Stimulated activated CD8-positive, alpha-beta memory T cell treated with anti-CD3 and anti-CD28 coated beads, Interleukin-12 subunit alpha, Interleukin-12 subunit beta, amount 100 ng/mL, for 1 hour (primary cell): ENCODE data around the gene RPL37.
"Not testable (repeated sequence)": the region's sequence is repeated elsewhere in the genome, so short reads cannot be mapped to it uniquely, and the experiment has no call there.

Experiments
- DNase-seq: peaks from one replicate; pipeline ENCODE4 v3.0.0-alpha.2; 2020; ENCODE audit warnings: low read depth

The RPL37 gene

DNA sequence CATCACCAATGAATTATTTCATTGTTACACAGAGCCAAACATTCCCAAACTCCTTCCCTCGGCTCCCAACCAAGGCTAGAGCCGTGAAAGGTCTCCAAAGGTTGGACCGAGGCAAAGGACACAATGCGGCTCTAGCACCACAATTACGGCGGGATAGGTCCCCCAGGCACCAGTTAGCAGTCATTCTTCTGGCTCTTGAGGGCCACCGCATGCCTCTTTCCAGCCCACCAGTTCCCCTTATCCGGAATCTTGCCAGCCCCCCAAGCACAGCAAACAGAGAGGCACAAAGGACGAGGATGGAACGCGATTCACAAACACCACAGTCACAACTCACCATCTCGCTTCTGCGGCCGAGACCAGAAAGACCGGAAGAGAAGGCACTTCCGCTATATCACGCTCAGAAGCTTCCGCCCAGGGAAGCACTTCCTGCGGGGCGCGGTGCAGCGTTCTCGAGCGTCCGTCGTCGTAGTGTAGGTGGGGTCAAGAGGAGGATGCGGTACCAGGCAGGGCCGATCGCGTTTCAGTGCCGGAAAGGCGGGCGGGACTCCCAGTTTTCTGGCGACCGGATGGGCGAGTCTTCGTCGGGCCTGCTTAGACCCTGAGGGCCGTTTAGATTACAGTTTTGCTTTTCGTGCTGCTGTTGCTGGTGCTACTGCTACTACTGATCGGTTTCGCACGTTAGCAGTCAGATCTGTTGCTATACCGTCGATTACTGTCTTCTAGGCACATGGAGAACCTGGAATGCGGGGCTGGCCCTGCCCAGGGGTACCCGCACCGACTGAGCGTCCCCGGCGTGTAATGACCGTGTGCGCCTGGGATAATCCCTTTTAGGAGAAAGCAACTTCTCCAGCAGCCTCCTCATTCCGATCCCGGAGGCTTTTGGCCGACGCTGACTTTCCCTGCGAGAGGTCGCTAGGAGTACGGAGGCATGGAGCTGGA is at the start of gene RPL37:
TSS of gene RPL37 (minus strand) at position 374 of the 939 bp plus-strand sequence. CDS start at position 337, 37 bp downstream.
- peak; percentile 85 for DNase-seq

DNA sequence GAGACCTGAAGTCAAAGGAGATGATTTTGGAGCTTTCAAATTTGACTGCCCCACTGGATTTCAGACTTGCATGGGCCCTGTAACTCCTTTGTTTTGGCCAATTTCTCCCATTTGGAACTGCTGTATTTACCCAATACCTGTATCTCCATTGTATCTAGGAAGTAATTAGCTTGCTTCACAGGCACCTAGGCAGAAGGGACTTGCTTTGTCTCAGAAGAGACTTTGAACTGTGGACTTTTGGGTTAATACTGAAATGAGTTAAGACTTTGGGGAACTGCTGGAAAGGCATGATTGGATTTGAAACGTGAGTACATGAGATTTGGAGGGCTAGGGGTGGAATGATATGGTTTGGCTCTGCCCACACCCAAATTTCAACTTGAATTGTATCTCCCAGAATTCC is 48.0 kb upstream of the RPL37 start:
- not testable (repeated sequence) for DNase-seq

DNA sequence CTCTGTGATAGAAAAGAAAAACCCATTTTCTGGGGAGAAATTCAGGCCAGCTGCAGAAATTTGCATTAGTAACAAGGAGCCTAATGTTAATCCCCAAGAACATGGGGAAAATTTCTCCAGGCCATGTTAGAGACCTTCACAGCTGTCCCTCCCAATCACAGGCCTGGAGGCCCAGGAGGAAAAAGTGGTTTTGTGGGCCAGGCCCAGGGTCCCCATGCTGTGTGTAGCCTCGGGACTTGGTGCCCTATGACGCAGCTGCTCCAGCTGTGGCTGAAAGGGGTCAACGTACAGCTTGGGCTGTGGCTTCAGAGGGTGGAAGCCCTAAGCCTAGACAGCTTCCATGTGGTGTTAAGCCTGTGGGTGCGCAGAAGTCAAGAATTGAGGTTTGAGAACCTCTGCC is 47.3 kb upstream of the RPL37 start:
- DNase-seq, result no peak

DNA sequence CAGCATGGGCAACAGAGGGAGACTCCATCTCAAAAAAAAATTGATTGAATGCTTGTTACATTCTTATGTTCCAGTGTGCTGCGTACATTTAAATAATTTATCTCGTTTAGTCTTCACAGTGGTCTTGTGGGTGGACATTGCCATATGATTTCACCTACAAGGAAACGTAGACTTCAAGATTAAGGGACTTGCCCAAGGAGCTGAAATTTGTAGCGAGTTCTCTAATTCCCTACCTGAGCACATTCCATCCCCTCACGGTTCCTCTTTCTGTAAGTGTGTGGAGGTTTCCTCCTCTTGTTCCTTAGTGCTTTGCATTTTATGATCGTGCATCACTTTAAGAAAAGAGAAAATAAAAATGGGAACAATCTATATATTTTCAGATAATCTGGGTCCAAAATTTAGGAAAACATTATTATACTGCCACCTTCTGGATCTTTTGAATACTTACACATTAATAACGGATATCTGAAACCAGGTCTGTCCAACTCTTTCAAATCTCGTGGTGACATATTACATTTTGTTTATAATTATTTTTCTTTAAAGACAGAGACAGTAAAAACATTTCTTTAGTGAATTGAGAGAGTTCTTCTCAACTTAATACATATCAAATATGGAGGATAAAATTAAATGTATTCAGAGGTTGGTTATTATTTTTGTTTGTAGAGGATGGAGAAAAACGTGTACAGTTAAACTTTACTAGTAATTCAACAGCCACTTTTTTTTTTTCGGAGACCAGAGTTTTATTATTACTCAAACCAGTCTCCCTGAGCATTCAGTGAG is 44.3 kb upstream of the RPL37 start:
- DNase-seq, result no peak

DNA sequence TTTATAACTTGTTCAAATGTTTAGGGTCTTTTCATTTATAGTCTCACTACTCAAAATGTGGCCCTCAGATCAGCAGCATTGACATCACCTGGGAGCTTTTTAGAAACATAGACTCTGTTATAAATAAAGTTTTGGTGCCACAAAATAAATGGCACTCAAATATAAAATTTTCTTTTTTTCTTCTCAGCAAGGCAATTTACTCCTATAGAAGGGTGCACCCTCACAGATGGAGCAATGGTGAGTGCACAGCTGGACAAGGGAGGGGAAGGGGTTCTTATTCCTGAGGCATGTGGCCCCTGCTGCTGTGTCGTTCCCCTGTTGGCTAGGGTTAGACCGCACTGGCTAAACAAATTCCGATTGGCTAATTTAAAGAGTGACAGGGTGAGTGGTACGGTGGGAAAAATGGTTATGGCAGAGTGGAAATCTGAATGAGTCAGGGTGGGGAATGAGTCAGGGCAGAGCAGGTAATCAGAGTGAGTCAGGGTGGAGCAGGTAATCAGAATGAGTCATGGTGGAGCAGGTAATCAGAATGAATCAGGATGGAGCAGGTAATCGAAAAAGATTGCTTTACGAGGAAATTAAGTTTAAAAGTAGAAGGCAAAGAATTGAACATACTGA is 42.5 kb upstream of the RPL37 start:
- DNase-seq, result no peak

DNA sequence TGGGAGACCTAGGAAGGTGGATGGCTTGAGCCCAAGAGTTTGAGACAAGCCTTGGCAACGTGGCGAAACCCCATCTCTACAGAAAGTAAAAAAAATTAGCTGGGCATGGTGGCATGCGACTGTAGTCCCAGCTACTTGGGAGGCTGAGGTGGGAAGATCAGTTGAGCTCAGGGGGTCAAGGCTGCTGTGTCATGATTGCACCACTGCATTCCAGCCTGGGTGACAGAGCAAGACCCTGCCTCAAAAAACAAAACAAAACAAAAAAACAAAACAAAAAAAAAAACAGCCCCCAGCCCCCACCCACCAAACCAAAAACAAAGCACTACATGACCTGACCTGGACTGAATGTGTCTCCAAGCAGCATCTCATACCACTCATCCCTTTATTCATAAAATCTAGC is 40.9 kb upstream of the RPL37 start:
- no peak for DNase-seq

DNA sequence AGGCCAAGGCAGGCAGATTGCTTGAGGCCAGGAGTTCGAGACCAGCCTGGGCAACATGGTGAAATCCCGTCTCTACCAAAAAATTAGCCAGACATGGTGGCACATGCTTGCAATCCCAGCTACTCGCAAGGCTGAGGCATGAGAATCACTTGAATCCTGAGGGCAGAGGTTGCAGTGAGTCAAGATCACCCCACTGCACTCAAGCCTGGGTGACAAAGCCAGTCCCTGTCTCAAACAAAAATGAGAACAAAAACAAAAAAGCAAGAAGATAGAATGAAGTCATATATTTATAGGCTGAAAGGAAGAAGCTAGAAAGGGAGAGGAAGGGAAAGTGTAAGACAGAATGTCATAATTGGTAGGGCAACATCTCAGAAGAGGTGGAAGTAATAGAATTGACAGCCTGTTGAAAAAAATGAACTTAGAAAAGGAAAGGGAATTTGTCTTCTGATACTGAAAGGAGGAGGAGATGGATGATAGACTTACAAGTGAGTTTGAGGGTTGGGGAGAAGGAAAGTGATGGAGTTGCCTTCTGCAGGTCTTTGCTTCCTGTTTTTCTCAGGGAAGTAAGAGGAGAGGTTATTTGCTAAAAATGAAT is 38.4 kb upstream of the RPL37 start:
- DNase-seq, result no peak

DNA sequence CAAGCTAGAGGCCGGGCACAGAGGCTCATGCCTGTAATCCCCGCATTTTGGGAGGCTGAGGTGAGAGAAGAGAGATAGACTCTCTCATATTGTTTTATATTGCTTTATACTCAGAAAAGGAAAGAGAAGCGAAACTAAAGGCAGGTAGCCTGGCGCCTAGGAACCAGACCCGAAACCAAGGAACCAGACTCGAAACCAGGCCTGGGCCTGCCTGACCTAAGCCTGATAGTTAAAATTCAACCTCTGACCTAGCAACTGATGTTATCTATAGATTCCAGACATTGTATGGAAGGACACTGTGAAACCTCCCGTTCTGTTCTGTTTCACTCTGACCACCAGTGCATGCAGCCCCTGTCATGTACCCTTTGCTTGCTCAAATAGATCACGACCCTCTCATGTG is 37.2 kb upstream of the RPL37 start:
- DNase-seq, result not testable (repeated sequence)

DNA sequence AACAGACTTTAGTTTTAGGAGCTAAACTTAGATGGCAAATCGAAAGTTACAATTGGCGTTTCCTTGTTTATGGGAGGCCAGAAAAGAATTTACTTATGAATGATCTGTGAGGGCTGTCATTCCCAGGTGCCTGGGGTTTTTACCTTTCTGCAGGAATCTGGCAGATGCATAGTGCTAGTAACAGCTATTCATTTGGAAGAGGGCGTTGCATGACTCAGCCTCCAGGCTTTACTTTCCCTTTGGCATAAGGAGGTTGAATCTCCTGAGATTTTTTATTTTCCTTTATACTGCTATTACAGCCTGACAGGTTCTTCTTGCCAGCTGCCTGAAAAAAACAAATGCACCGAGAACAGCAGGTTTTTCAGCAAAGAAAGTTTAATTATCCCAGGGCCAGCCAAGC is 36.2 kb upstream of the RPL37 start:
- no peak for DNase-seq

DNA sequence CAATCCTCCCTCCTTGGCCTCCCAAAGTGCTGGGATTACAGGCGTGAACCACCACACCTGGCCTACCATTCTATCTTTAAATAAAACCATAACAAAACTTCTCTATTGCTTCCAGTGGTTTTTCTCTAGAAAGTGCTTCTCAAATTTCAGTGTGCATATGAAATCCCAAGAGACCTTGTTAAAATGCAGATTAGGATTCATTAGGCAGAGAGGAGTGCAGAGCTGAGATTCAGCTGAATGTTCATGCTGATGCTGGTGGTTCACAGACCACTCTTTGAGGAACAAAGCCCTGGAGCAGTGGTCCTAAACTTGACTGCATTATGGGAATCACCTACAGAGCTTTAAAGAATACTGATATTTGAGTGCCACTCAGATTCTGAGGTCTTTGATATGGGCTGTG is 34.4 kb upstream of the RPL37 start:
- no peak for DNase-seq

DNA sequence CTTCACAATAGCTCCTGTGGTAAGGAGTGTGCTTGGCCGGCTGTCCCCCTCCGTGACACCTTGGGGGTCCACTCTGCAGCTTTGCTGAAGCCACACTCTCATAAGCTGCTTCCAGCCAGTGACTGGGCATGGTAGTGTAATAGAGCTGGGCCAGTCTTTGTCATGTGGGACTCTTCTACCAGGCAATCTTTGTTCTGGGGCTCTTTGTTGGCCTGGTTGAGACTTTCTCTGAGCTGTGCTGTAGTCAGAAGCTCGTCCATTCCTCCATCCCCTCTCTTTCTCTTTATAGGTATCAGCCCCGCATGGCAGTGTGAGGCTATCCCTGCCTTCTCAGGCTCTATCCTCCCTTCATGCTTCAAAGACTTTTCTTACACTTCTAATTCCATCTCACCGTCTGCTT is 31.8 kb upstream of the RPL37 start:
- no peak for DNase-seq

DNA sequence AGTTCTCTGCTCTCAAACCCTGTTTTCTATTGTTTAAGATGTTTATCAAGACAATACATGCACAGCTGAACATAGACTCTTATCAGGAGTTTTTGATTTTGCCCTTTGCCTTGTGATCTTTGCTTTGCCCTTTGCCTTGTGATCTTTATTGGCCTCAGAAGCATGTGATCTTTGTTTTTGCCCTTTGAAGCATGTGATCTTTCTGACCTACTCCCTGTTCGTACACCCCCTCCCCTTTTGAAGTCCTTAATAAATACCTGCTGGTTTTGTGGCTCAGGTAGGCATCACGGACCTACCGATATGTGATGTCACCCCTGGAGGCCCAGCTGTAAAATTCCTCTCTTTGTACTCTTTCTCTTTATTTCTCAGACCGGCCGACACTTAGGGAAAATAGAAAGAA is 30.0 kb upstream of the RPL37 start:
- DNase-seq, result not testable (repeated sequence)

DNA sequence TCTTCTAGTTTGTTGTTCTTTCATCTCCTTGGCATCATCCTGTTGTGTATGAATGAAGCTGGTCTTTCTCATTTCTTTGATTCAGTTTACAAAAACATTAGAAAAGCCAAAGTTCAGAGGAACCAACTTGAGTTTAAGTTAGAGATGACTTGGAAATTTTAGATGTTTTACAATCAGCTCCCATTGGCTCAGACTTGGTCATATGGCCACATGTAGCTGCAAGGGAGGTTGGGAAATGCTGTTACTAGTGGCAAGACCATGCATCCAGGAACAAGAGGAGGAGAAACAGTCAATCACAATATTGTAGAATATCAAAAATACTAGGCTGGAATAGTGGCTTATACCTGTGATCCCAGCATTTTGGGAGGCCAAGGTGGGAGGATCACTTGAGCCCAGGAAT is 25.7 kb upstream of the RPL37 start:
- no peak for DNase-seq

DNA sequence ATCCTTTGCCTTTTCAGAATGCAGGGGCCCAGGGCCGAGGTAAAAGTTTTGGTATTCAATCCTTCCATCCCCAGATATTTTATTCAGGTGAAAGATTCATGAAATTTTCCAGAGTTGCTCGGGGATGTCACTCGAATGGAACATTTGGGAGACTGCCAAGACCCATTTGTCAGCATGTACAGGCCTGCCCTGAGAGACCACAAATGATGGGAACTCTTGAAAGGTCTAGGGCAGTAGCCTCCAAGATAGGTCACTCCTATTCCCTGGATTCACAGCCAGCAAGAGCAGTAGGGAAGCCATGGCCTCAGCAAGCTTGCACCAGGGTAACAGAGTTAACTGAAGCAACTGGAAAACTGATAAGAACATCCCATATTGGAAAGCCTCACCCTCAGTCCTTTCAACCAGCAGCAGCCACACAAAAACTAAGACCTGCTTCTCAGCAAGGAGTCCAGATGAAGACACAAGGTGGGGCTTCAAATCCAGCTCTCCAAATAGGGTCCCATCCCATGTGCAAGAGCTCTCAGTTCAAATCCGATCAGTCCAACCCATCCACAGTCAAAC is 18.7 kb upstream of the RPL37 start:
- DNase-seq, result no peak

DNA sequence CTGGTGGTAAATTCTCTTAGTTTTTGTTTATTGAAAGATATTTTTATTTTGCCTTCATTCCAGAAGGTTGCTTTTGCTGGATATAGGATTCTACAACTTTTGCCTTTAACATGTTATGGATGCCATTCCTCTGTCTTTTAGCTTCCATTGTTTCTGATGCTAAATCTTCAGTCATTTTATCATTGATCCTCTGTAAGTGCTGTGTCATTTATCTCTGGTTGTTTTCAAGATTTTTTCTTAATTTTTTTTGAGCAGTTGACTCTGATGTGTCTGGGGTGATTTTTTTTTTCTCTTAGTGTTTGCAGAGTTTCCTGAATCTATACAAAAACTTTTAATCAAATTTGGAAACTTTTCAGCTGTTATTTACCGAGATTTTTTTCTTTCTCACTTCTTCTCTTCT is 12.5 kb upstream of the RPL37 start:
- no peak for DNase-seq

DNA sequence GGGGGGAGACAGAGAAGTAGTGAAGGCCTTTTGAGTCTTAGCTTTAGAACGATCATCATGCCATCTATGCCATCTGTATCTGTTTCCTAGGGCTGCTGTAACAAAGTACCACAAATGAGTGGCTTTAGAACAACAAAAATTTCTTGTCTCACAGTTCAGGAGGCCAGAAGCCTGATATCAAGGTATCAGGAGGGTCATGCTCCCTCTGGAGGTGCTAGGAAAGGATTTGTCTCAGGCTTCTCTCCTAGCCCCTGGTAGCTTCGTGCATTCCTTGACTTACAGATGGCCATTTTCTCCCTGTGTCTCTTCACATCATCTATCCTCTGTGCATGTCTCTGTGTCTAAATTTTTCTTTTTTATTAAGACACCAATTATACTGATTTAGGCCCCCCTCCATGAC is 11.3 kb upstream of the RPL37 start:
- no peak for DNase-seq

DNA sequence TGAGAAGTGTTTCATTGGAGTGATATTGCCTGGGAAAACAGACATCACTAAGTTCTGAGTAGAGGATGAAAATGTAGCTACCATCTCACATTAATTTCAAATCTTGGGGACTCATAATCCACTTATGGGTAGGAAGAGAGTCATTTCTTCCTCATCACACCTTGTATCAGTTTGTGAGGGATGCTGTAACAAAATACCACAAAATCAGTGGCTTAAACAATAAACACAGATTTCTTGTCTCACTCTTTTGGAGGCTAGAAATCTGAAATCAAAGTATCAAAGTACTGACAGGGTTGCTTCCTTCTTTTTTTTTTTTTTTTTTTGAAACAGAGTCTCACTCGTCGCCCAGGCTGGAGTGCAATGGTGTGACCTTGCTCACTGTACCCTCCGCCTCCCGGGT is 9.5 kb upstream of the RPL37 start:
- no peak for DNase-seq

DNA sequence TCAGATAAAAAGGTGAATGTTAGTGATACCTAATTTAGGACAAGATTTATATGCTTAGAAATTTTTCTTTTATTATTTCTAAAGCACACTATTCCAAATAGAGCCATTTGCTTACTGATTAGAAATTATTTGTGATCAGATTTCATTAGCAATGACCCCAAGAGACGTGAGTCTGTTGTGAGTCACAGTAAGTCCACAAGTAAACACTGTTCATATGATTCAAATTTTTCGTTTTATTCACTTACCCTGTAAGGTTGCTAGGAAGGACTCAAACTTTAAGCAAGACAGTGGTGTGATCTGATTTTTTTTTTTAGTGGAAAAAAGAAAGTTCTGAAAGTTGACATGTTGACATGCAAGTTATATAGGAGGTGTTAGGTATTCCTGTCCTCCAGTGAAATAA is 7.3 kb upstream of the RPL37 start:
- no peak for DNase-seq

DNA sequence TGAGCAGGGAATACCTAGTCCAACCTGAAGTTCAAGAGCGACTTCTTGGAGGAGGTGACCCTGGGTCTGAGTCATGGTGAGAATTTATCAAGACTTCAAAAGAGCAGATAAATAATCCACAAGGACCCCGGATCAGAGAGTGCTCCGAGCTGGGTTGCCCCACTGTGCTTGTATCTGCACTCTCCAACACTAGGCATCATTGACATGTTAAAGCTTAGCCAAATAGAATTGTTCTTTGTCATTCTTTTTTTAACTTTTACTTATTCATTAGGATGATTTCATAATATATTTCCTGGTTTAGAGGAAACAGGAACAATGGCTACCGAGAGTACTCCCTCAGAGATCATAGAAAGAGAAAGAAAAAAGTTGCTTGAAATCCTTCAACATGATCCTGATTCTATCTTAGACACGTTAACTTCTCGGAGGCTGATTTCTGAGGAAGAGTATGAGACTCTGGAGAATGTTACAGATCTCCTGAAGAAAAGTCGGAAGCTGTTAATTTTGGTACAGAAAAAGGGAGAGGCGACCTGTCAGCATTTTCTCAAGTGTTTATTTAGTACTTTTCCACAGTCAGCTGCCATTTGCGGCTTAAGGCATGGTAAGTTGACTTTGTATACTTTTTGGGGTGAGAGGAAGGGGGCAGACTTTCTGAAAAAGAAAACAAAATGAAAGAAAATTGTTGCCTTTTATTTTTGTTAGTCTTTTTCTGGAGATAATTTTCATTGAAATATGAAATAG is 6.2 kb upstream of the RPL37 start, which contains the start of gene CARD6:
TSS of gene CARD6 (plus strand) at position 300 of the 738 bp plus-strand sequence. CDS start at position 316, 16 bp downstream.
- DNase-seq, result no peak

DNA sequence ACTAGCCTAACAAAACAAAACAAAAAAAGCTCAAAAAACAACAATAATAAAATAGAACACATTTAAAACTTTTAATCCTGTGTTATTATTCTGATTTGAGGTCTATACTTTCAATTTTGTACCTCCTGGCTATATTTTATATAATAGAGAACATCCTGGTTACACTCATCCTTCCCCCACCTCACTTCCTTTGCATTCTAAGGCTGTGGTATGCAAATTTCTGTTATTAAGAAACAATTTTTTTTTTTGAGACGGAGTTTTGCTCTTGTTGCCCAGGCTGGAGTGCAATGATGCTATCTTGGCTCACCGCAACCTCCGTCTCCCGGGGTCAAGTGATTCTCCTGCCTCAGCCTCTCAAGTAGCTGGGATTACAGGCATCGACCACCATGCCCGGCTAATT is 3.1 kb upstream of the RPL37 start:
- DNase-seq, result no peak

DNA sequence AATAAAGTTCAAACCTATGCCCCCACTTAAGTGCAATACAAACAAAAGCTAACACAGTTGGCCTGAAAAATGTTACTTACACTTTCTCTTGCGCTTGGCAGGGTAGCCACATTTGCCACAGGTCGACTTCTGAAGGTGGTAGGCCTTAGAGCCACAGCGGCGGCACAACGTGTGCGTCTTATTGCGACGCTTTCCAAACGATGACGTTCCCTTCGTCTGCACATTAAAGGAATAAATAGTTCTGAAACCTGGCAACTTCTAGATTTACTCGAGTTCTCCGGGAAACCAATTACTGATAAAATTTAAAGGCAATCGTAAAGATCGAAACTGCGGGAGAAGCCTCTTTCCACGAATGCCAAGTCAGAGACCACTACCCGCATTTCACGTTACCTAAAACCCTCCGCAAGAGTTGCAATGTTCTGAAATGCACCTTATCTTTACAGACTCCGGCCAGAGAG is 602 bp downstream of the RPL37 start:
- peak; percentile 5 for DNase-seq
